Hepatocyte (in vitro differentiated cells): ENCODE measurements around the gene DNLZ.

Source experiments
- CTCF ChIP-seq: fragments of 200-600 bp; sonication (generic); IDR thresholded peaks from 2 replicates; pipeline ENCODE4 v1.5.1; 2016; ENCODE audit warnings: antibody characterized with exemption, mild to moderate bottlenecking; ENCODE audit not compliant: poor library complexity
- EZH2phosphoT487 ChIP-seq: fragments of 200-600 bp; sonication (generic); IDR thresholded peaks from one replicate; pipeline ENCODE4 v1.6.1; 2018; ENCODE audit warnings: antibody characterized with exemption, mild to moderate bottlenecking, low read depth, moderate library complexity; ENCODE audit not compliant: unreplicated experiment, severe bottlenecking

GRCh38 chr9:136323371-136323789, 40.2 kb downstream of the DNLZ start:
- no peak for TF ChIP-seq EZH2phosphoT487
- TF ChIP-seq CTCF = no peak
